Activated T-cell treated with anti-CD3 and anti-CD28 coated beads for 24 hours (primary cell): Measurements from ENCODE around the gene CYP26B1.

ENCODE experiments used
- DNase-seq: peaks from one replicate; pipeline ENCODE4 v3.0.0-alpha.2; 2020; ENCODE audit warnings: low read depth

The CYP26B1 gene, protein sequence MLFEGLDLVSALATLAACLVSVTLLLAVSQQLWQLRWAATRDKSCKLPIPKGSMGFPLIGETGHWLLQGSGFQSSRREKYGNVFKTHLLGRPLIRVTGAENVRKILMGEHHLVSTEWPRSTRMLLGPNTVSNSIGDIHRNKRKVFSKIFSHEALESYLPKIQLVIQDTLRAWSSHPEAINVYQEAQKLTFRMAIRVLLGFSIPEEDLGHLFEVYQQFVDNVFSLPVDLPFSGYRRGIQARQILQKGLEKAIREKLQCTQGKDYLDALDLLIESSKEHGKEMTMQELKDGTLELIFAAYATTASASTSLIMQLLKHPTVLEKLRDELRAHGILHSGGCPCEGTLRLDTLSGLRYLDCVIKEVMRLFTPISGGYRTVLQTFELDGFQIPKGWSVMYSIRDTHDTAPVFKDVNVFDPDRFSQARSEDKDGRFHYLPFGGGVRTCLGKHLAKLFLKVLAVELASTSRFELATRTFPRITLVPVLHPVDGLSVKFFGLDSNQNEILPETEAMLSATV

DNA sequence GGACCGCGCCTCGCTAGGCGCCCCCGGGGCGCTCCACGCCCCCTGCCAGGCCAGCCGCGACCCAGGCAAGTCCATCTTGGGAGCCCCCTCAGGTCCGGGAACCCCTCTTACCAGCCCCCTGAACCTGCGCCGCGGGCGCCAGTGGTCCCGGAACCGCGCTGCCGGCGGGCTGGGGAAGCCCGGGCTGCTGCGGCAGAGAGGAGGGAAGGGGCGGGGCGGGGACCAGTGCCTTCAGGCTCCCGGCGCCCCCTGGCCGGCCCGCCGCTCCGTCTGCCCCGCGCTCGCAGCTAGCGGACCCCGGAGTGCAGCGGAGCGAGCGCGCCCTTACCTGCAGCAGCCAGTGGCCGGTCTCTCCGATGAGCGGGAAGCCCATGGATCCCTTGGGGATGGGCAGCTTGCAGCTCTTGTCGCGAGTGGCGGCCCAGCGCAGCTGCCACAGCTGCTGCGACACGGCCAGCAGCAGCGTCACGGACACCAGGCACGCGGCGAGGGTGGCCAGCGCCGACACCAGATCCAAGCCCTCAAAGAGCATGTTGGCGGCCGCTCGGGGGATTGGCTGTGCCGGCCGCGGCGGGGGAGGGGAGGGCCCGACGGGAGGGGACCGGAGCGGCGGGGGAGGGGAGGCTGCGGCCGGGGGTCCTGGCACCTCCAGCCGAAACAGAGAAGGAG is at the start of gene CYP26B1:
Gene CYP26B1, minus strand, starts transcription at position 560 of the 669 bp plus-strand sequence. Its CDS starts 28 bp downstream, at position 532.
- DNase-seq: no peak

DNA sequence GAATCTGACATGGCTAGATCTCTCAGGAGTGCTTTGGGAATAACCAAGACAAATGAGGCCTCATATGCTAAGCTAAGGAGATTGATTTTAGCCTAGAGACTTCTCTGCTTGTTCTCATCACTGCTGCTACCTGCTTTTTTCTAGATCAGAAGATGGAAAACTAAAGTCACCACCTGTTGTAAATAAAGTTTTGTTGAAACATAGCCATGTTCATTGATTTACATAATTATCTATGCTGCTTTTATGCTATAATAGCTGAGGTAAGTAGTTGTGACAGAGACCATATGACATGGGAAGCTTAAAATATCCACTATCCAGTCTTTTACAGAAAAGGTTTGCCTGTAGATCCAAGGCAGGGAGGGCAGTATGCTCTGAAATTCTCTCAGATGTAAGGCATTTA is 46.1 kb upstream of the CYP26B1 start:
- DNase-seq: no peak

DNA sequence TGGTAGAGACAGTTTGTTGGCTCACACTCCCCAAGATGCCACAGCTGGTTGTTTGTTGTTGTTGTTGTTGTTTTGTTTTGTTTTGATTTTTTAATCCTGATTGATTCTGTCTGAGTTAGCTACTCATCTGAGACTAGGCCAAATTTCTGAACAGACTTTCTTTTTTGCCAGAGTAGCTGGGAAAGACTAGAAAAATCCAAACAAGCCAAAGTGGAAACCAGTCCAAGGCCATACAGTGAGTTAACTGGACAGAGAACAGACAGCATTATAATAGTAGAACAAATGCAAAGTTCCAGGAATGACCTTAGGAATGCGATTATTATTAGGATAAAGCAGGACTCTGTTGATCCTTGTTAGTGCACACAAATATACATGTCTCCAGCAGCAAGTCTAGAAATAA is 43.8 kb upstream of the CYP26B1 start:
- DNase-seq: no peak

DNA sequence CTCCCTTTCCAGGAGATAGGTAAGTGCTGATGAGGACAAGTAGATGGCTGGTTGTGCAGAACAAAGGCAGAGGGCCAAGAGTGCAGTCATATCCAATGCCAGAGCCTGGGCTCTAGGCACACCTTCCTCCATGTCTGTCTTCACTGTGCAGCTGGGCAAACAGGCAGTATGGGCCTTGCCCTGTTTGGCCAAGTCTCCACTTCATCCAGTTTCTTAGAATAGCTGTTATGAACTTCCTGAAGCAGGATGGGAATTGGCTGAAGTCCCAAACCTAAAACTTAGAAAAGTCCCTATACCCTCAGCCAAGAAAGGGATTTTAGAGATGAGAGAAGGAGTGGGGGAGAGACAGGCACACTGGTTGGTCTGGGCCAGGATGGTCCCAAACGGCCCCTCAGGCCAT is 37.5 kb upstream of the CYP26B1 start:
- DNase-seq: no peak

DNA sequence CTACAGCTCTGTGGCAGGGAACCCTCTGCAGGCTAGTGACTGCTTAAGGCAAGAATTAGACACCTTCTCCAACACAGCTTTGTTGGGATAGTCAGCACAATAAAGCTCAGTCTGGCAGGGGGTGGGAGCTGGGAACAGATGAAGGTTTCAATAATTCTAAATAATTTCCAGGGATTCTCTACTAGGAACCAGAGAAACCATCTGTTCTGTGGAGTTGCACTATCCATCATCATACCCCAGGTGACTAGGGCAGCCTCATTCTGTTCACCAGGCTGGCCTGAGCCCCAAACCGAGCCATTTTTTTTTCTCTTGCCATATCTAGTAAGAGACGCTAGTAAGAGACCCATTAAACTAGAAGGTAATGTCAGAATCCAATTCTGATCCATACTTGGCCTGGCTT is 35.8 kb upstream of the CYP26B1 start:
- DNase-seq: no peak

DNA sequence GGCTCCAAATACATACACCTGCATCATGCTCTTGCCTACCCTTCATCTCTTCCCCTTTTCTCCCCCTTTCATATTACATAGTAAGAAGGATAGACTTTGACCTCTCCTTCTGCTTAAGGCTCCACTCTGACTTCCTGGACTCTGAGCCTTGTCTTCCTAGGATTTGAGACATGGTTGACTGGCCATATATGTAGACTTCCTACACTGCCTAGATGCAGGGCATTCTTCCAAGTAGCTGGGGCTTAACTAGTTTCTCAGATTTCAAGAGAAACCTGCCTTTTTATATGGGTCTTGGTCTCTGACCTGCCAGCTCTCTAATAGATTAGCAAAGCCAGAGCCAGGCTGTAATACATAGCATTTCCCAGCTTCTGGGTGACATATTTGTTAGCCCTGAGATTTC is 35.4 kb upstream of the CYP26B1 start:
- no peak for DNase-seq

DNA sequence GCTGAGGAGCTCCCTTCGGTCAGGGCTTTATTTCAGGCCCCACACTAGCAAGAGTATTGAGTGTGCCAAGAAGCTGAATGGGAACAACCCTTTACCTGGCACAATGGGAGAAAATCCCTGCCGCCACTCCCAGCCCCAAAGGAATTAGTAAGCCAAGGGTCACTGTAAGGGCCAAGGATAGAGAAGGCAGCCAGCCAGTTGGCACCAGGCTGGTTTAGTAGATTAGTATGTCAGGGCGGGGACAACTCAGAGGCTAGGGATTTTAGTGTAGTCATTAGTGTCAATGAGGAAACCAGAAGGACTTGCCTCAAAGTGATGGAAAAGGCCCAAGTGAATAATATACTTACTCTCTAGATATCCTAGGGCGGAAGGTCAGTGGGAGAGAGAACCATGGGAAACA is 34.9 kb upstream of the CYP26B1 start:
- no peak for DNase-seq

DNA sequence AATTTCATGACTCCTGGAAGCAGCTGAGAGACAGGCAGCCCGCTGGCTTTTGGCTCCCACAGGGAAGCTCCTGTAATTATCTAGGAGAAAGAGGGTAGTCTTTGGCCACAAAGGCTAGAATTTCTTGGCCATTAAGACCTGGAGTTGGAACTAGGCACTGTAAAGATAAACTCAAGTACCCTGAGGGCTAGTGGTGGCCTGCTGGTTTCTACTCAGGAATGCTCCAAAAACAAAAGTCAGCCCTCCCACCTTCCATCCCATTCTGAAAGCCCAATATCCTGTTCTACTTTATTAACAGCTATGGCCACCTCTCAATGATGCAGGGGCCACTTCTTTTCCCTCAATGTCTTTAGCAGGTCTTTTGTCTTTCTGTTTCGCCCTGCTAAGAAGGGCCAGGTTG is 34.0 kb upstream of the CYP26B1 start:
- no peak for DNase-seq

DNA sequence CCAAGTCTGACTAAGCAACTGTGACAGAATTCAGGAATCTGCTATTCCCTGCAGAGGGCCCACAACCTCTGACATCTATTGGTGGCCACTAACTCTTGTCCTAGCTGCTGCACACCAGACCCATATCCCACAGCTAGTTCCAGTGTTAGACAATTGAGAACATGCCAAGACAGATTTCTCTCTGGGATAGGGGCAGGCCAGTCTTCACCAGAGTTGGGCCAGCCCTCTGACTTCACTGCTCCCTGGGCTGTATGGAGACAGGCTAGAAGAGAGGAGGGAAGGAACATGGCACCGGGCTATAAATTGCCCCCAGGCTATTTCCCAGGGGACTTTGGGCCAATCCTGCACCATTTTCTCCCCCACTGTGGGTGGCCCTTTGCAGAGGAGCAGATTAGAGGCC is 32.7 kb upstream of the CYP26B1 start:
- DNase-seq: no peak

DNA sequence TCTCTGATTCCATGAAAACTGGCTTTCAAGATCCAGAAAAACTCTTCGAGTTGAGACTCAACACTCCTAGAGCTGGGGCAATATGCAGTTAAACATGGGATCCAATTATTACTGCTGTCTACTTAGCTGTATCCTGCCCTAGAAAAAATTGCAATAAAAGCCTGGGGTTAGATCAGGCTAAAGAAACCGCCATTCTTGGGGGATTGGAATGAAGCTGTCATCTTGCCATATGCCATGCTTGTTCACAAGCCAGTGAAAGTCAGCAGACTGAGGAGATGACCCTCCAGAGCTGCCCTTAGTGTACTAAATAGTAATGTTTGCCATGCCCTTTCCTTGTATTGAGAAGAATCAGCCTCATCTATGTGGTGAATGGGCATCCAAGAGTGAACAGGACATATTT is 30.9 kb upstream of the CYP26B1 start:
- DNase-seq: no peak

DNA sequence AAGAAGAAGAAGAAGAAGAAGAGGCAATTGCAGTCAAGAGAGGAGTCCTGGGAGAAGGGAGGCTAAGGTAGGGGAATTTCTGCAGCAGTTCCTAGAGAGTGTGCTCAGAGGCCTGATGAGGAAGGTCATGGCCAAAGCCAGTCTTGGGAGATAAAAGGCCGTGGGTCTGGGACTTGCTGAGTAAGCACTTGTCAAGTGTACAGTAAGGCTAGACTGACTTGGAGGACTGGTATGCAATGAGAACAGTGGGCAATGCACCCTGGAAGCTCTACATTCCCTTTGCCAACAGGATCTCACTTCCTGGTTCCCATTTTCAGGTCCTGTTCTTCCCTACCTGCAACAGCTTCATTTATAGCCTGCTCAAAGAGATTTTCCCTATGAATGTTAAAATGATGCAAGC is 28.6 kb upstream of the CYP26B1 start:
- DNase-seq: no peak

DNA sequence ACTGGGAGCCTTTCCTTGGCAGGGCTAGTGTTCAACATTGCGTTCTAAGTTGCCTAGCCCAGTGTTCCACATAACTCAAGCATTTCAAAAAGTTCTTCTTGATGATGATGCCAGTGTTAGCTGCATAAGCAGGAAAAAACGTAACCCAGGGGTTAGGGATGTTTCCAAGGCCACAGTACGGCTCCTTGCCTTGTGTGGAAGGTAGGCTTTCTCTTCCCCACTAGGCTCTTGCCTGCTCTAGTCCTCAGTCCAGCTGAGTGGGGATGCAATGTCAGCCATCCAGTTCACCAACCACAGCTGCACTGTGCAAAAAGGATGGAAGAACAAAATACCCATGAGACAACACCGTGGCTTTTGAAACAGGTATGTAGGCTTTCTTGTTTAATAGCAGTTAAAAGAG is 28.0 kb upstream of the CYP26B1 start:
- no peak for DNase-seq

DNA sequence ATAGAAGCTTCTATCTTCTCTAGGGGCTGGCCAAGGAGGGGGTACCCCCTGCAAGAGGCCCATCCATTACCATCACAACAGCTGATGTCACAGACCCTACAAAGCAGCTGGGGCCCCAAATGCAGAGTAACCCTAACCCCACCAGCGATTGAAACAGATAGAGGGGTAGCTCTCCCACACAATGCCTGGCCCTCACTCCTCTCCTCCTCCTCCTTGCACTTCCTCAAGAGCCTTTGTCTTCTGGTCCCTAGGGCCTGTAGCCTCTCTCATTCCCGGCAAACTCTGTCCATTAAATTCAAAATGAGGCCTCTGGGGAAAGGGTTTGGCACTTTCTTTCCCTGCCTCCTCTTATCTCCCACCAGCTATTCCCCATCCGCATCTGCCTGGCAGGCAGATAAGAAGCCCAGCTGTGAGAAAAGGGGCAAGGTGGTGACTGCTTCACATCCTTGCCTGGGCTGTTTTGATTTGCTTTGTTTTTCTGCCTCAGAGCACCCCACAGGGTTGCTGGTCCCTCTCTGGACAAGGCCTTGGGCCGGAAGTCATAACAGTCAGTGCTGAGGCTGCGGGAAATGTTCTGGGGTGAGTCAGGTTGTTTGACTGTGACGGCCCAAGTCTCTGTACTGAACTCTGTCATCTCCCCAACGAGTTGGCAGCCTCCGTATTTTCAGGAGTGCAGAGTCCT is 26.1 kb upstream of the CYP26B1 start:
- no peak for DNase-seq

DNA sequence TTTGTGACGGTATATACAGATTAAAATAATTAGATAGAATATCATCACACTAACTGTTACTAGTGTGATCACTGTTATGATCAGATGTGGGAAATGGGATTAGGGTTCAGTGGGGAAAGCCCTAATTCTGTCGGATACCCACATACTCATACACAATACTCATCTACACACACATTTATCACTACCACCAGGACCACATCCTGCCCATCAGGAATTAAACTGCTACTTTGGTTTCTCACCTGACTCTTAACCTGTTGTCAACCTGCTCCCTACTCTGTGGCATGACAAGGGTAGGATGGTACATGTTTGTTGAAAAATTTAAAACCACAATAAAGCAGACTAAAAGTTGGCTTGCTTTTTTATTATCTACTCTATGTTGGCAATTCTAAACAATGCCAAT is 24.8 kb upstream of the CYP26B1 start:
- DNase-seq: no peak

DNA sequence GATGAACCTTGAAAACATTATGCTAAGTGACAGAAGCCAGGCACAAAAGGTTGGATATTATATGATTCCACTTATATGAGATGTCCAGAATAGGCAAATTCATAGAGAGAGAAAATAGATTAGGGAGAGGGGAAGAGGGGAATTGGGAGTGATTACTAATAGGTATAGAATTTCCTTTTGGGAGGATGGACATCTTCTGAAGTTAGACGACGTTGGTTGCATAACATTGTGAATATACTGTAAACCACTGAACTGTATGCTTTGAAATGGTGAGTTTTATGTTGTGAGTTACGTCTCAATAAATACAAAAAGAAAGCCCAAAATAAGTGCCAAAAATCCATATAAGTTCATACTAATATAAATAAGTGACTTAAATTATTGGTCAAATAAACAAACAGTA is 18.6 kb upstream of the CYP26B1 start:
- DNase-seq: no peak

DNA sequence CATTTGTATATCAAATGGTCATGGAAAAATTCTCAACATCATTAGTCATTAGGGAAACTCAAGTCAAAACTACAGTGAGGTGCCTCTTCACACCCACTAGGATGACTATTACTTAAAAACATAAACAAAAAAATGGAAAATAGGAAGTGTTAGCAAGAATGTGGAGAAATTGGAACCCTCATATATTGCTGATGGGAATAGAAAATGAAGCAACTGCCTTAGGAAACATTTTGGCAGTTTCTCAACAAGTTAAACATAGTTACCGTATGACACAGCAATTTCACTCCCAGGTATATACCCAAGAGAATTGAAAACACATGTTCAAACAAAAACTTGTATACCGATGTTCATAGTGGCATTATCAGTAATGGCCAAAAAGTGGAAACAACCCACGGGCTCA is 18.1 kb upstream of the CYP26B1 start:
- DNase-seq: no peak

DNA sequence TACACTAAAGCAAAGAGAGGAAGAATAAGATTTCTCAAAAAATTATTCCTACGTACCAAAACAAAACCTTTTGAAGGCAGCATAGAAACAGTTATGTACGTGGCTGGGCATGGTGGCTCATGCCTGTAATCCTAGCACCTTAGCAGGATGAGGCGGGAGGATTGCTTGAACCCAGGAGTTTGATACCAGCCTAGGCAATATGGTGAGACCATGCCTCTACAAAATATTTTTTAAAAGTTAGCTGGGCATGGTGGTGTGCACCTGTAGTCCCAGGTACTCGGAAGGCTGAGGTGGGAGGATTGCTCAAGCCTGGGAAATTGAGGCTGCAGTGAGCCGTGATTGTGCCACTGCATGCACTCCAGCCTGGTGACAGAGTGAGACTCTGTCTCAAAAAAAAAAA is 14.9 kb upstream of the CYP26B1 start:
- no peak for DNase-seq

DNA sequence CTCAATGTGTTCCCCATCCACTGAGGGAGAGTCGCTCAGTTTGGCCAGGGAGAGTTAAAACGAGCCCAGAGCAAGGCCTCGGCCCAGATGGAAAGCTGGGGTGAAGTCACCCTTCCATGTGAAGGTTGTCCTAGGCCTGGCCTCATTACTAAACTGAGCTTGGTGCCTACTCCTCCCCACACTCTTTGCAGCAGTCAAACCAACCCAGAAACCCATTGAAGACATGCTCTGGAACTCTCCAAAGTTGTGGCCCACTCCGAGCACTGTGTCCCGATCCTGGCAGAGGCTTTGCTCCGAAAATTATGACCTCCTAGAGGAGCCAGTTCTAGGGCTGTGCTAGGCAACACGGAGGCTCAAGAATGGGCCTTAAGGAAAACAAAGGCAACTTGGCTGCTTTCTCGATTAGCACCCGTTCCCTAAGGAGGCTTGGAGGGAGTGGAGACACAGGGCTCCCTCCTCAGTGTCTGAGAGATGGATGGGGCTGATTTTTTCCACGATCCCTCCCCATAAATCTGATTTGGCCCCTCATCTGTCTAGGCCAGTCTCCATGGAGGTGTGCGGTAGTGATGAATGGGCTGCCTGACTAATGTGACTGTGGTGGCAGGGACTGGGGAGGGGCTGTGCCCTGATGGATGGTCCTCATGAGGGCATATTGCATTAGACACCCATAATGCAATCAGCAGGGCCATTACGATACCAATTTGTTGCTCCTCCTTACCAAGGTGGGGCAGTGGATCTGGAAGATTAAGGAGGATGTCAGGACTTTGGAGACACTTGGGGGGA is 11.7 kb upstream of the CYP26B1 start:
- no peak for DNase-seq

DNA sequence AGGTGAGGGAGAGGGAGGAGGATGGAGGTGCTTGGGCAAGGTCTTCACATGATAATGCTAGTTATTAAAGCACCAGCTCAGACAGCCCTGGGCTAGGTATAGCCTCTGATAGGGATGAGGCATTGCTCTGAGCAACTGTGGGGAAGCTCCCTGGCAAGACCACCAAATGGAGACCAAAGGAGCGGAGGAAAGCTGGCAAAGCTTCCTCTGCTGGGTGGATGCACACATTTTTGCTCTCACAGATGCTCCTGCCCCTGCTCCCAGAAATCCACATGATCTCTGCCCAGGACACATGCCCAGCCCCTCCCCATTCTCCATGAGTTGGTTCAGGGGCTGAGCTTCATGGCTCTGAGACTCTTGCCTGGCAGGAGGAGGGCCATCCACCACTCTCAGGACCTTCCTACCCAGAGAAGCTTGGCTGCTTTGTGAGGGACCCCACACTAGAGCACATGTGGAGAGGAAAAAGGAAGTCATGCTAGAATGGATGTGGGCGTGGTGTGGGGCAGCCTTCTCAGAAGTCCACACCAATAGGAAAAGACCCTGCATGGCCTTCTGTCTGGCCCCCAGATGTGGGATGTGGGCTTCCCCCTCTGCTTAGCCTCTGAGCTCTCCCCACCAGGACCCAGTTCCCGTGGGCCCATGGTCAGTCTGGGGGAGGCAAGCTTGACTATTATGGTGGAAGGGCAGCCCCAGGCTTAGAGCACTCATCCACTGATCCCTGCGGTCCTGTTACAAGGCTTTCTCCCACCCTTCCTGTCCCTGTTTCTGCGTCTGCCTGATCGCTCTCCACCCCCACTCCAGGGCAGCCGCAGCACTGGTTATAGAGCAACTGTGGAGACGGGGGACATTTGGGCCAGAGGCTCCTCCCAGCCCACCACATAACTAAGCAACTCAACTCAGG is 10.5 kb upstream of the CYP26B1 start:
- no peak for DNase-seq

DNA sequence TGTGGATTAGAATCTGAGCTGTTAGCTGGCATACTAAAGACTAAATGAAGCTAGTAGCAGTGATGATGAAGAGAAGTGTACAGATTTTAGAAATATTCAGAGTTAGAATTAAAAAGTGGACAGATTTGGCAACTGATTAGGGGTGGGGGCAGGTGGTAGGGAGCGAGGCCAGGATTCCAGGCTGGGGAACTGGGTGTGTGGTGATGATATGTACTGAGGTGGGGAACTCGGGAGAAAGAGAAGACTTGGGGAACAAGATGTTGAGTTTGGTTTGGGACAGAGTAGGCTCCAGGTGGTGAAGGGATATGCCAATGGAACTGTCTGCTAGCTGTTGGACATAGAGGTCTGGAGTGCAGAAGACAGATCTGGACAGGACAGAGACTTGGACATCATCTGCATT is 9.2 kb upstream of the CYP26B1 start:
- DNase-seq: no peak

DNA sequence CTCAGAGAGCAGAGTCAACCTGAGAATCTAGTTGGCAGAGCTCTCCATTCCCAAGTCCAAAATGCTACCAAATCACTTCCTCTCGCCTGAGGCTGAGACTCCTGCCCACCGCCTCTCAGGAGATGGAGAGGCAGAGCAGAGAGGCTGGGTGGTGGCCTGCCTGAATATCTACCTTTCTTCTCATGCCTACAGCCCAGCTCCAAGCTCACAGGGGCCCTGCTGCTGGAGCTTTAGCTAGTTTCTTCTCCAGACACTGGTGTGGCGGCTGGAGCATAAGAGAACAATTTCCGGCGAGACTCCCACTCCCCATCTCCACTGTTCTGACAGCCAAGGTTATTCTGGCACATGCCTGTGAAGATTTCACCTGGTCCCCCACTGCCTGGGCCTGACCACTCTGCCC is 8.1 kb upstream of the CYP26B1 start:
- no peak for DNase-seq
